AG10803 (cell line): ENCODE data around the gene CRIP1.

Experiments
- DNase-seq: peaks from one replicate; pipeline ENCODE4 v3.0.0; 2010; ENCODE audit warnings: low read depth
- H3K4me3 ChIP-seq: 2 replicates; pipeline ENCODE4 v1.5.1; 2011; ENCODE audit warnings: mild to moderate bottlenecking, low read length, control low read depth
- CTCF ChIP-seq: conservative IDR thresholded peaks from 2 replicates; pipeline ENCODE4 v1.5.1; 2011; ENCODE audit warnings: mild to moderate bottlenecking, low read length, control low read depth, inconsistent platforms

CRIP1 gene

GRCh38 chr14:105492971-105493871 is 6.5 kb downstream of the CRIP1 start:
- DNase-seq: no peak
- no peak for TF ChIP-seq CTCF
- no peak overlapping the region for H3K4me3 ChIP-seq

GRCh38 chr14:105493921-105494605 is 7.4 kb downstream of the CRIP1 start:
- no peak for TF ChIP-seq CTCF
- DNase-seq: no peak

GRCh38 chr14:105494606-105494929 is 7.9 kb downstream of the CRIP1 start:
- no peak overlapping the region for H3K4me3 ChIP-seq
- TF ChIP-seq CTCF: no peak
- no peak for DNase-seq

More at GRCh38 chr14:105493921-105494605, 7.4 kb downstream of the CRIP1 start:
- H3K4me3 ChIP-seq: no peak overlapping the region

GRCh38 chr14:105495101-105495989 is 8.7 kb downstream of the CRIP1 start:
- H3K4me3 ChIP-seq: no peak overlapping the region
- DNase-seq: no peak
- TF ChIP-seq CTCF: no peak

- DNase-seq: no peak
- TF ChIP-seq CTCF: no peak
- H3K4me3 ChIP-seq: no peak overlapping the region
Observed at GRCh38 chr14:105495990-105496830, 9.5 kb downstream of the CRIP1 start.

- no peak for TF ChIP-seq CTCF
- DNase-seq: no peak
- no peak overlapping the region for H3K4me3 ChIP-seq
Observed at GRCh38 chr14:105496831-105497591, 10.3 kb downstream of the CRIP1 start.
